B cell (primary cell): Measurements from ENCODE around the gene HARS2. TPM values are rescaled to one million over a fixed set of nuclear protein-coding genes. Genes with fewer than 3 reads are reported as not detected.
"Not testable (repeated sequence)": the region's sequence is repeated elsewhere in the genome, so short reads cannot be mapped to it uniquely, and the experiment has no call there.

Experiments
- ATAC-seq: fragments of 200-7000 bp; cut with Tn5 transposase; one replicate; pipeline ENCODE4 v1.10.0; 2021; ENCODE audit warnings: low read depth, mild to moderate bottlenecking, moderate number of reproducible peaks, moderate library complexity
- CTCF ChIA-PET: fragments of 350-600 bp; sonication (Branson Sonifier 250); formaldehyde crosslinking; loops from one replicate; lab custom pipeline; 2021; ENCODE audit warnings: antibody characterized with exemption, inconsistent platforms; lab: Charles Lee
- POLR2A ChIA-PET: fragments of 350-600 bp; sonication (Branson Sonifier 250); formaldehyde crosslinking; loops from one replicate; lab custom pipeline; 2021; ENCODE audit warnings: antibody characterized with exemption; lab: Charles Lee
- DNase-seq: peaks from one replicate; pipeline ENCODE4 v3.0.0; 2013
- H2AFZ ChIP-seq: 2 replicates; pipeline ENCODE4 v1.6.1; 2012; ENCODE audit warnings: mild to moderate bottlenecking, low read depth, low read length; ENCODE audit not compliant: insufficient read depth, poor library complexity, severe bottlenecking
- H3K27ac ChIP-seq, 2 donors: 1 replicate in 1 of 2; 2 replicates in 1 of 2; pipeline ENCODE4 v1.5.1; 2012 to 2013; ENCODE audit warnings: low read length in 2 of 2, mild to moderate bottlenecking in 2 of 2, moderate library complexity in 1 of 2
- H3K27me3 ChIP-seq, 4 experiments: fragments of 200-600 bp in 1 of 4; sonication (generic) in 1 of 4; replicated peaks in 1 of 4; 1 replicate in 2 of 4; 2 replicates in 2 of 4; pipeline versions ENCODE4 v1.6.1 to v1.7.0; 2013 to 2016; ENCODE audit warnings: low read length in 3 of 4, mild to moderate bottlenecking in 2 of 4, mixed read lengths in 1 of 4, moderate library complexity in 1 of 4; ENCODE audit not compliant: insufficient read depth in 4 of 4, control insufficient read depth in 3 of 4; ENCODE audit errors: control extremely low read depth in 1 of 4
- H3K36me3 ChIP-seq, 2 experiments: replicated peaks in 1 of 2; 1 replicate in 1 of 2; 2 replicates in 1 of 2; pipeline versions ENCODE4 v1.6.1 to v1.7.1; 2013; ENCODE audit warnings: low read length in 1 of 2; ENCODE audit not compliant: insufficient read depth in 2 of 2, control insufficient read depth in 1 of 2; ENCODE audit errors: control extremely low read depth in 1 of 2, extremely low read depth in 1 of 2
- H3K4me1 ChIP-seq, 2 donors: fragments of 200-600 bp in 1 of 2; sonication (generic) in 1 of 2; 1 replicate in 1 of 2; 2 replicates in 1 of 2; pipeline versions ENCODE4 v1.5.1 to v1.6.1; 2013 to 2017; ENCODE audit warnings: low read length in 2 of 2; ENCODE audit not compliant: control insufficient read depth in 2 of 2, insufficient read depth in 2 of 2
- H3K4me2 ChIP-seq: replicated peaks from 2 replicates; pipeline ENCODE3; 2012; ENCODE audit warnings: mild to moderate bottlenecking, low read depth, low read length; ENCODE audit not compliant: poor library complexity, severe bottlenecking
- H3K4me3 ChIP-seq, 5 experiments: fragments of 200-600 bp in 1 of 5; sonication (generic) in 1 of 5; 1 replicate in 3 of 5; 2 replicates in 2 of 5; pipeline versions ENCODE4 v1.5.1 to v1.7.0; 2011 to 2016; ENCODE audit warnings: low read length in 4 of 5, mild to moderate bottlenecking in 4 of 5, low read depth in 2 of 5, control low read depth in 1 of 5, moderate library complexity in 1 of 5; ENCODE audit not compliant: insufficient read depth in 1 of 5; ENCODE audit errors: control extremely low read depth in 1 of 5, extremely low read depth in 1 of 5
- H3K79me2 ChIP-seq: fragments of 200-600 bp; sonication (generic); one replicate; pipeline ENCODE4 v1.6.0; 2016; ENCODE audit warnings: low read length; ENCODE audit not compliant: control insufficient read depth, insufficient read depth
- H3K9ac ChIP-seq: fragments of 200-600 bp; sonication (generic); 2 replicates; pipeline ENCODE4 v1.6.1; 2017; ENCODE audit warnings: mild to moderate bottlenecking, low read length, moderate library complexity
- H3K9me3 ChIP-seq, 3 donors: one replicate each; pipeline versions ENCODE4 v1.6.1 to v1.7.1; 2013; ENCODE audit warnings: low read length in 2 of 3; ENCODE audit not compliant: control insufficient read depth in 2 of 3, insufficient read depth in 1 of 3; ENCODE audit errors: control extremely low read depth in 1 of 3
- H4K20me1 ChIP-seq: 2 replicates; pipeline ENCODE4 v1.6.0; 2012; ENCODE audit warnings: mild to moderate bottlenecking, low read length; ENCODE audit not compliant: insufficient read depth, control insufficient read depth, poor library complexity, severe bottlenecking
- H3K27ac Mint-ChIP-seq: one replicate; pipeline ENCODE4 v1.8.0; 2021; ENCODE audit warnings: mixed read lengths
- H3K27me3 Mint-ChIP-seq: one replicate; pipeline ENCODE4 v1.8.0; 2021; ENCODE audit warnings: mixed read lengths
- H3K4me1 Mint-ChIP-seq: one replicate; pipeline ENCODE4 v1.8.0; 2021; ENCODE audit warnings: mixed read lengths
- H3K4me3 Mint-ChIP-seq: one replicate; pipeline ENCODE4 v1.8.0; 2021; ENCODE audit warnings: mixed read lengths
- H3K9me3 Mint-ChIP-seq: one replicate; pipeline ENCODE4 v1.8.0; 2022; ENCODE audit warnings: mixed read lengths; ENCODE audit not compliant: insufficient read depth
- CTCF ChIP-seq: fragments of 200-600 bp; IDR thresholded peaks from one replicate; pipeline ENCODE4 v1.8.0; 2022; ENCODE audit warnings: antibody characterized with exemption, mild to moderate bottlenecking
- EZH2 ChIP-seq: IDR thresholded peaks from 2 replicates; pipeline ENCODE4 v1.6.1; 2012; ENCODE audit warnings: borderline replicate concordance, low read depth, mild to moderate bottlenecking, moderate library complexity, low read length; ENCODE audit not compliant: insufficient read depth, poor library complexity, severe bottlenecking
- whole genome bisulfite sequencing: methylation state at CpG from one replicate; pipeline ENCODE4 v1.1.5; 2013; ENCODE audit warnings: missing lambda C conversion rate; ENCODE audit not compliant: insufficient coverage; 5-methylcytosine and 5-hydroxymethylcytosine counted together
- intact Hi-C: fragments of 100-400 bp; cut with micrococcal nuclease; formaldehyde crosslinking; loops from one replicate; pipeline ENCODE4 v1.10.0; 2022
- polyA plus RNA-seq: library from polyadenylated mRNA; depleted of rRNA; stranded (reverse); fragments of >200 nt; gene quantifications from 2 replicates; pipeline ENCODE4 v1.2.3, GENCODE V29; 2012
- total RNA-seq, 2 donors: library from RNA; stranded (reverse); fragments of 120-200 nt in 1 of 2; gene quantifications; 1 replicate in 1 of 2; 2 replicates in 1 of 2; pipeline versions ENCODE4 v1.2.3 to v1.2.4, GENCODE V29; 2013 to 2022

HARS2 gene
- total and polyA plus RNA-seq, 2 donors (not counting 1 experiment from before 2014, with no cell fraction given), result 27.3 to 68.0 TPM

GRCh38 chr5:140713562-140714094, 22.4 kb downstream of the HARS2 start:
- no peak for DNase-seq
- Histone ChIP-seq H3K9ac (no peak overlapping the region), H3K27me3 (no peaks in the 10 kb centered on the region), H3K79me2 (no peaks in the 10 kb centered on the region), H3K4me3 (no peak overlapping the region), H3K9me3 (peaks cover 0 to 3% (median 0%) of the 10 kb centered on the region in 3 donors), H3K4me1 (peaks cover 5 to 11% of the 10 kb centered on the region in 2 donors), H3K27ac (no peak overlapping the region), H3K4me2 (no peak overlapping the region), H2AFZ (no peak overlapping the region), H4K20me1 (no peaks in the 10 kb centered on the region), H3K36me3 (no peaks in the 10 kb centered on the region)
- ATAC-seq, result no peak
- CTCF ChIA-PET, result no interaction called here
- no peak overlapping the region for H3K27ac Mint-ChIP-seq
- no peaks in the 10 kb centered on the region for H3K9me3 Mint-ChIP-seq
- intact Hi-C loops, result loop anchor here (5.0 kb wide), 1 partner anchor 606 kb away; no protein-coding TSS in a partner anchor
- no CpG with 5 or more reads among the region's 1 CpG for WGBS
- no peaks in the 10 kb centered on the region for H3K27me3 Mint-ChIP-seq
- POLR2A ChIA-PET, result no interaction called here
- no peak overlapping the region for H3K4me3 Mint-ChIP-seq
- TF ChIP-seq CTCF (no peak), EZH2 (no peak)
- peaks cover 14% of the 10 kb centered on the region for H3K4me1 Mint-ChIP-seq

GRCh38 chr5:140716238-140716637, 25.0 kb downstream of the HARS2 start:
- H3K9me3 ChIP-seq, H3K4me2 ChIP-seq, intact Hi-C loops, H3K79me2 ChIP-seq, H3K36me3 ChIP-seq, DNase-seq, H4K20me1 ChIP-seq, POLR2A ChIA-PET, H3K4me3 ChIP-seq, H3K4me3 Mint-ChIP-seq, H3K27me3 Mint-ChIP-seq, H3K27ac Mint-ChIP-seq, H3K4me1 Mint-ChIP-seq, H3K9me3 Mint-ChIP-seq, CTCF ChIA-PET, H3K4me1 ChIP-seq, H3K9ac ChIP-seq, ATAC-seq, H2AFZ ChIP-seq, H3K27ac ChIP-seq, H3K27me3 ChIP-seq: not testable (repeated sequence)
- WGBS, result 92% methylated on average over 2 of the region's 2 CpGs
